ENCODE data around the gene GLIPR1L2.

DNA sequence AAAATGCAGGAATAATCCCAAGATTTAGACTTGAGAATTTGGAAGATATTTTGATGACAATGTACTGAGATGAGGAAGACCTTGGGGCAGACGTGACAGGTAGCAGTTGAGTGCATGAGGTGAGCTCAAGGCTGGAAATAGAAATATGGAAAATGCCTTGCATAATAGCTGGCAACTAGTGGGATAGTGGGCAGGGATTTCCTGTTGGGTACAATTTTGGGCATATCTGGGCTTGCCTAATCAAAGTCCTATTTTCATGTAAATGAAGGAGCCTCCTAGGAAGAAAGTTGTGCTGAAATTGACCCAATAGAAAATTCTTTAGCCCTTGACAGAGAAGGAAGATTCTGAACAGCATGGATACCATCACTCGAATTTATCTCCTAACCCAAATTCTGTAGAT is 83.2 kb downstream of the GLIPR1L2 start:
- TF ChIP-seq PATZ1 (CRISPR knock-in tag; IDR thresholded peaks at IDR 0.05; ENCODE audit: borderline replicate concordance): no peak
- no peak for TF ChIP-seq ZNF8 (CRISPR knock-in tag; IDR thresholded peaks at IDR 0.05)
- no peak for TF ChIP-seq ZFP3 (CRISPR knock-in tag; IDR thresholded peaks at IDR 0.05)
- TF ChIP-seq ZNF70 (CRISPR knock-in tag; IDR thresholded peaks at IDR 0.05): no peak
- no peak for TF ChIP-seq TOX (CRISPR knock-in tag; IDR thresholded peaks at IDR 0.05; ENCODE audit: borderline replicate concordance)
- no peak for TF ChIP-seq ZFP30 (CRISPR knock-in tag; IDR thresholded peaks at IDR 0.05)
- TF ChIP-seq CREB5 (CRISPR knock-in tag; IDR thresholded peaks at IDR 0.05; ENCODE audit: low read depth): no peak
- TF ChIP-seq TSHZ2 (CRISPR knock-in tag; IDR thresholded peaks at IDR 0.05): no peak

All from SK-N-SH treated with all-trans-retinoic acid at 6 μM for 48 hours (cell line).